H1 (cell line): ENCODE data around the gene MRTFA. TPM values are rescaled to one million over a fixed set of nuclear protein-coding genes. Genes with fewer than 3 reads are reported as not detected.

Experiments used
- CTCF ChIA-PET: fragments of 300-600 bp; sonication (Branson Sonifier 250); formaldehyde crosslinking; loops from one replicate; lab custom pipeline; 2021; ENCODE audit not compliant: partially characterized antibody; lab: Charles Lee
- POLR2A ChIA-PET: fragments of 300-600 bp; sonication (Branson Sonifier 250); formaldehyde crosslinking; loops from one replicate; lab custom pipeline; 2021; ENCODE audit warnings: inconsistent platforms; ENCODE audit not compliant: partially characterized antibody; lab: Charles Lee
- DNase-seq, 2 experiments: peaks; one replicate each; pipeline versions ENCODE4 v3.0.0 to v3.0.0-alpha.2; 2010 to 2022; ENCODE audit warnings: low spot score in 2 of 2, low read depth in 1 of 2, mixed read lengths in 1 of 2
- FAIRE-seq: peaks from 2 replicates; lab custom pipeline; 2011; peaks lifted over from hg19 to GRCh38; lab: Jason Lieb, UNC
- H2AFZ ChIP-seq: 2 replicates; pipeline ENCODE4 v1.8.1; 2012; ENCODE audit warnings: low read length, inconsistent platforms
- H2AK5ac ChIP-seq: 2 replicates; pipeline ENCODE4 v1.6.1; 2013; ENCODE audit warnings: low read depth, low read length
- H2BK120ac ChIP-seq: replicated peaks from 2 replicates; pipeline ENCODE3; 2013; ENCODE audit warnings: low read depth, low read length, inconsistent platforms
- H2BK12ac ChIP-seq: 2 replicates; pipeline ENCODE4 v1.6.1; 2013; ENCODE audit warnings: low read depth, low read length
- H2BK15ac ChIP-seq: 2 replicates; pipeline ENCODE4 v1.6.1; 2013; ENCODE audit warnings: low read length
- H2BK20ac ChIP-seq: 2 replicates; pipeline ENCODE4 v1.6.1; 2013; ENCODE audit warnings: low read length
- H2BK5ac ChIP-seq: 2 replicates; pipeline ENCODE4 v1.6.1; 2013; ENCODE audit warnings: low read depth, low read length
- H3K14ac ChIP-seq: 2 replicates; pipeline ENCODE4 v1.6.1; 2013; ENCODE audit warnings: inconsistent platforms; ENCODE audit not compliant: insufficient read length
- H3K18ac ChIP-seq: 2 replicates; pipeline ENCODE4 v1.6.1; 2013; ENCODE audit warnings: low read length; ENCODE audit errors: extremely low read depth
- H3K23ac ChIP-seq: 2 replicates; pipeline ENCODE4 v1.6.1; 2013; ENCODE audit warnings: inconsistent platforms; ENCODE audit not compliant: insufficient read length
- H3K23me2 ChIP-seq: 2 replicates; pipeline ENCODE4 v1.6.1; 2013; ENCODE audit warnings: low read depth, low read length
- H3K27ac ChIP-seq: 2 replicates; pipeline ENCODE4 v1.6.1; 2011; ENCODE audit warnings: low read depth, low read length, inconsistent platforms
- H3K27me3 ChIP-seq, 4 experiments: replicated peaks in 1 of 4; 1 replicate in 1 of 4; 2 replicates in 3 of 4; pipeline versions ENCODE4 v1.6.1 to v1.8.1; 2011 to 2013; ENCODE audit warnings: low read length in 3 of 4, mild to moderate bottlenecking in 3 of 4, inconsistent platforms in 2 of 4, mixed read lengths in 2 of 4, moderate library complexity in 1 of 4; ENCODE audit not compliant: control insufficient read depth in 3 of 4, insufficient read depth in 3 of 4; ENCODE audit errors: extremely low read depth in 1 of 4
- H3K36me3 ChIP-seq, 4 experiments: 2 replicates each; pipeline versions ENCODE4 v1.6.1 to v1.8.1; 2011 to 2013; ENCODE audit warnings: mild to moderate bottlenecking in 4 of 4, low read length in 3 of 4, moderate library complexity in 2 of 4, control low read depth in 1 of 4, inconsistent platforms in 1 of 4; ENCODE audit not compliant: insufficient read depth in 4 of 4, control insufficient read depth in 2 of 4
- H3K4ac ChIP-seq: replicated peaks from 2 replicates; pipeline ENCODE3; 2013; ENCODE audit warnings: low read length, low read depth, mixed read lengths, inconsistent platforms; ENCODE audit not compliant: insufficient read length
- H3K4me1 ChIP-seq, 4 experiments: replicated peaks in 1 of 4; 1 replicate in 1 of 4; 2 replicates in 3 of 4; pipeline versions ENCODE4 v1.6.1 to v1.8.1; 2011 to 2013; ENCODE audit warnings: low read length in 3 of 4, inconsistent platforms in 2 of 4, mixed read lengths in 1 of 4; ENCODE audit not compliant: insufficient read depth in 4 of 4, control insufficient read depth in 3 of 4
- H3K4me2 ChIP-seq, 2 experiments: 2 replicates each; pipeline versions ENCODE4 v1.6.1 to v1.8.1; 2011 to 2013; ENCODE audit warnings: low read depth in 2 of 2, low read length in 2 of 2, control low read depth in 1 of 2, inconsistent platforms in 1 of 2, mild to moderate bottlenecking in 1 of 2; ENCODE audit not compliant: insufficient read depth in 1 of 2
- H3K4me3 ChIP-seq, 4 experiments: fragments of 200-600, 300-600 bp in 1 of 4; sonication (generic), shearing (Covaris generic), sonication (Bioruptor Twin) in 1 of 4; 2 replicates each; pipeline versions ENCODE4 v1.5.1 to v1.8.1; 2011 to 2016; ENCODE audit warnings: low read length in 4 of 4, low read depth in 3 of 4, control low read depth in 2 of 4, inconsistent platforms in 2 of 4, mild to moderate bottlenecking in 2 of 4, mixed read lengths in 1 of 4, moderate library complexity in 1 of 4; ENCODE audit not compliant: insufficient read depth in 2 of 4; ENCODE audit errors: extremely low read depth in 1 of 4
- H3K56ac ChIP-seq: replicated peaks from 2 replicates; pipeline ENCODE3; 2013; ENCODE audit warnings: low read depth, mild to moderate bottlenecking, mixed read lengths, low read length, inconsistent platforms; ENCODE audit not compliant: insufficient read length
- H3K79me1 ChIP-seq: 2 replicates; pipeline ENCODE4 v1.6.1; 2013; ENCODE audit warnings: low read depth, low read length, control low read depth
- H3K79me2 ChIP-seq, 2 experiments: 2 replicates each; pipeline versions ENCODE4 v1.6.1 to v1.8.1; 2012 to 2013; ENCODE audit warnings: low read length in 2 of 2, mild to moderate bottlenecking in 2 of 2, inconsistent platforms in 1 of 2; ENCODE audit not compliant: insufficient read depth in 2 of 2, control insufficient read depth in 1 of 2
- H3K9ac ChIP-seq, 4 experiments: replicated peaks in 1 of 4; 1 replicate in 1 of 4; 2 replicates in 3 of 4; pipeline versions ENCODE4 v1.6.1 to v1.8.1; 2011 to 2013; ENCODE audit warnings: low read depth in 3 of 4, low read length in 3 of 4, control low read depth in 2 of 4, mild to moderate bottlenecking in 2 of 4, moderate library complexity in 2 of 4, inconsistent platforms in 1 of 4; ENCODE audit errors: extremely low read depth in 1 of 4
- H3K9me3 ChIP-seq, 2 experiments: 2 replicates each; pipeline versions ENCODE4 v1.6.1 to v1.8.1; 2012 to 2013; ENCODE audit warnings: mild to moderate bottlenecking in 2 of 2, moderate library complexity in 2 of 2, control low read depth in 1 of 2, inconsistent platforms in 1 of 2, low read depth in 1 of 2, low read length in 1 of 2, mixed read lengths in 1 of 2; ENCODE audit not compliant: insufficient read depth in 2 of 2
- H4K20me1 ChIP-seq, 2 experiments: replicated peaks in 1 of 2; 2 replicates each; pipeline versions ENCODE3 to v1.8.1; 2011 to 2013; ENCODE audit warnings: inconsistent platforms in 2 of 2, low read length in 2 of 2, mild to moderate bottlenecking in 1 of 2; ENCODE audit not compliant: insufficient read depth in 2 of 2, control insufficient read depth in 1 of 2
- H4K5ac ChIP-seq: 2 replicates; pipeline ENCODE4 v1.6.1; 2013; ENCODE audit warnings: low read length, low read depth, mixed read lengths, inconsistent platforms; ENCODE audit not compliant: insufficient read length
- H4K8ac ChIP-seq: 2 replicates; pipeline ENCODE4 v1.8.0; 2013; ENCODE audit warnings: mild to moderate bottlenecking, moderate library complexity, low read length, inconsistent platforms; ENCODE audit not compliant: insufficient read depth; ENCODE audit errors: extremely low read depth
- H4K91ac ChIP-seq: replicated peaks from 2 replicates; pipeline ENCODE3; 2013; ENCODE audit warnings: low read length, mixed read lengths, inconsistent platforms; ENCODE audit not compliant: insufficient read length
- EGR1 ChIP-seq: IDR thresholded peaks from 2 replicates; pipeline ENCODE4 v1.6.1; 2011; ENCODE audit warnings: low read depth, low read length, borderline replicate concordance
- KDM1A ChIP-seq: fragments of 200-600, 300-600 bp; sonication (generic); IDR thresholded peaks from 2 replicates; pipeline ENCODE4 v1.7.1; 2016; ENCODE audit warnings: mild to moderate bottlenecking, low read length, borderline replicate concordance
- RFX5 ChIP-seq: IDR thresholded peaks from 2 replicates; pipeline ENCODE4 v1.6.1; 2011; ENCODE audit warnings: low read depth, low read length, improper control_type of control experiment, borderline replicate concordance
- SP4 ChIP-seq: IDR thresholded peaks from 2 replicates; pipeline ENCODE4 v1.6.1; 2012; ENCODE audit warnings: low read length, inconsistent platforms
- WGBS, 2 experiments: shearing (Covaris generic) in 1 of 2; methylation state at CpG; one replicate each; pipeline versions ENCODE4 v1.1.6 to v1.1.7; 2013 to 2015; ENCODE audit warnings: low lambda C conversion rate in 2 of 2, mixed read lengths in 2 of 2, inconsistent platforms in 1 of 2, low coverage in 1 of 2, missing lambda C conversion rate in 1 of 2; ENCODE audit not compliant: insufficient replicate concordance in 2 of 2, insufficient coverage in 1 of 2, insufficient read length in 1 of 2; ENCODE audit errors: extremely low coverage in 1 of 2, missing lambda C conversion rate in 1 of 2; 5-methylcytosine and 5-hydroxymethylcytosine counted together
- polyA plus RNA-seq, 7 experiments: library from polyadenylated mRNA; depleted of rRNA in 3 of 7; stranded (reverse) in 5 of 7; unstranded in 2 of 7; fragments of >200 nt in 5 of 7; fragments of 200-250 nt in 2 of 7; gene quantifications; 1 replicate in 5 of 7; 2 replicates in 1 of 7; 4 replicates in 1 of 7; pipeline versions ENCODE4 v1.2.1 to v1.2.3, GENCODE V29; 2011 to 2013; ENCODE audit warnings: missing spikeins in 2 of 7, mixed read lengths in 2 of 7
- total RNA-seq: library from RNA; stranded (reverse); fragmentation: NEBNext Ultra II Directional; extraction: Animal tissue kit (Norgen Biotek cat#: 25700); gene quantifications from 2 replicates; pipeline ENCODE4 v1.2.1, GENCODE V29; 2021

Gene MRTFA
- total and polyA plus RNA-seq, 2 of the 8 experiments (the other 6 are each of a cell fraction or from before 2014, with no cell fraction given): 5.4 to 37.9 TPM

- FAIRE-seq (no peak), DNase-seq (no peak)
- no peak overlapping the region for H2AK5ac ChIP-seq
- no peak overlapping the region for H3K27ac ChIP-seq
- no peak overlapping the region for H3K23ac ChIP-seq
- H2BK20ac ChIP-seq: no peak overlapping the region
- peaks cover 0 to 9% (median 6%) of the 10 kb centered on the region in 4 experiments; a peak in 6 of 7 replicates for H3K4me1 ChIP-seq
- no peak overlapping the region for H3K4ac ChIP-seq
- H3K56ac ChIP-seq: no peak overlapping the region
- H2BK120ac ChIP-seq: no peak overlapping the region
- no peak overlapping the region for H3K14ac ChIP-seq
- no peak overlapping the region for H4K8ac ChIP-seq
- peaks cover 0 to 1% of the 10 kb centered on the region in 2 experiments for H4K20me1 ChIP-seq
- TF ChIP-seq SP4 (no peak), KDM1A (no peak), RFX5 (no peak), EGR1 (no peak)
- H3K18ac ChIP-seq: no peak overlapping the region
- no peaks in the 10 kb centered on the region for H3K23me2 ChIP-seq
- H3K4me2 ChIP-seq: no peak overlapping the region
- H2BK15ac ChIP-seq: no peak overlapping the region
- H4K5ac ChIP-seq: no peak overlapping the region
- no peaks in the 10 kb centered on the region for H3K9me3 ChIP-seq
- peaks cover 0 to 87% of the 10 kb centered on the region in 2 experiments; a peak in 3 of 4 replicates for H3K79me2 ChIP-seq
- H4K91ac ChIP-seq: no peak overlapping the region
- CTCF ChIA-PET: no interaction called here
- no peak overlapping the region for H2BK5ac ChIP-seq
- H3K27me3 ChIP-seq: no peaks in the 10 kb centered on the region
- POLR2A ChIA-PET: no interaction called here
- H2BK12ac ChIP-seq: no peak overlapping the region
- H3K9ac ChIP-seq: no peak overlapping the region
- WGBS, 2 experiments: 100% methylated on average over 1 of the region's 1 CpG; no CpG with 5 or more reads in 1 of the 2 experiments
- H3K79me1 ChIP-seq: peaks cover 5% of the 10 kb centered on the region
- no peak overlapping the region for H3K4me3 ChIP-seq
- no peaks in the 10 kb centered on the region for H3K36me3 ChIP-seq
- no peak overlapping the region for H2AFZ ChIP-seq
Measured at GRCh38 chr22:40602231-40602630, 34.3 kb downstream of the MRTFA start.
